Thoracic aorta (tissue), 2 donors: Measurements from ENCODE around the gene MICAL3. TPM values are rescaled to one million over a fixed set of nuclear protein-coding genes. Genes with fewer than 3 reads are reported as not detected.
"Not testable (repeated sequence)": the region's sequence is repeated elsewhere in the genome, so short reads cannot be mapped to it uniquely, and the experiment has no call there.

Source experiments
- ATAC-seq: fragments of 150-250 bp; one replicate; pipeline ENCODE4 v1.8.0; 2017; ENCODE audit warnings: low read depth; ENCODE audit not compliant: insufficient number of reproducible peaks, low FRiP score
- DNase-seq: peaks from one replicate; pipeline ENCODE4 v3.0.0-alpha.2; 2020; ENCODE audit warnings: low spot score
- H3K27ac ChIP-seq, 2 donors: fragments of 200-600 bp; sonication (generic); 1 replicate in 1 of 2; 2 replicates in 1 of 2; pipeline ENCODE4 v1.5.1; 2016; ENCODE audit warnings: mild to moderate bottlenecking in 2 of 2, moderate library complexity in 2 of 2
- H3K27me3 ChIP-seq: fragments of 200-600 bp; sonication (generic); replicated peaks from 2 replicates; pipeline ENCODE4 v1.6.0; 2016; ENCODE audit warnings: mild to moderate bottlenecking; ENCODE audit not compliant: insufficient read depth
- H3K36me3 ChIP-seq: fragments of 200-600 bp; sonication (generic); one replicate; pipeline ENCODE4 v1.5.1; 2016
- H3K4me1 ChIP-seq, 2 donors: fragments of 200-600 bp; sonication (generic); 1 replicate in 1 of 2; 2 replicates in 1 of 2; pipeline versions ENCODE4 v1.5.1 to v1.6.0; 2016; ENCODE audit warnings: low read depth in 2 of 2, mild to moderate bottlenecking in 1 of 2; ENCODE audit not compliant: control insufficient read depth in 1 of 2
- H3K4me3 ChIP-seq: fragments of 200-600 bp; sonication (generic); 2 replicates; pipeline ENCODE4 v1.5.1; 2016; ENCODE audit warnings: mild to moderate bottlenecking
- H3K9me3 ChIP-seq: fragments of 200-600 bp; sonication (generic); 2 replicates; pipeline ENCODE4 v1.5.1; 2016
- CTCF ChIP-seq: fragments of 200-600 bp; sonication (generic); IDR thresholded peaks from one replicate; pipeline ENCODE4 v1.5.1; 2019; ENCODE audit warnings: antibody characterized with exemption
- total RNA-seq, 2 donors: library from RNA; depleted of rRNA; stranded (reverse); fragments of >200 nt; gene quantifications; one replicate each; pipeline versions ENCODE4 v1.1.0 to v1.2.3, GENCODE V29; 2016

MICAL3 gene
- total RNA-seq, 2 donors from 2014 or later: 45.2 to 78.0 TPM

- Histone ChIP-seq H3K9me3 (no peaks in the 10 kb centered on the region), H3K4me3 (no peak overlapping the region), H3K27me3 (no peaks in the 10 kb centered on the region), H3K36me3 (no peaks in the 10 kb centered on the region), H3K27ac (no peak overlapping the region), H3K4me1 (peaks cover 0 to 25% of the 10 kb centered on the region in 2 donors)
- no peak for TF ChIP-seq CTCF
- DNase-seq (no peak), ATAC-seq (no peak)
Observed at GRCh38 chr22:17990147-17990546, 34.2 kb downstream of the MICAL3 start.

GRCh38 chr22:17988800-17989513 lies 35.4 kb downstream of the MICAL3 start:
- Histone ChIP-seq H3K9me3 (no peaks in the 10 kb centered on the region), H3K27me3 (no peaks in the 10 kb centered on the region), H3K4me1 (peaks cover 0 to 19% of the 10 kb centered on the region in 2 donors), H3K4me3 (no peak overlapping the region), H3K36me3 (no peaks in the 10 kb centered on the region), H3K27ac (no peak overlapping the region)
- DNase-seq (no peak), ATAC-seq (no peak)
- no peak for TF ChIP-seq CTCF

- DNase-seq (no peak), ATAC-seq (no peak)
- TF ChIP-seq CTCF: no peak
- Histone ChIP-seq H3K4me3 (no peak overlapping the region), H3K4me1 (peaks cover 0 to 18% of the 10 kb centered on the region in 2 donors), H3K36me3 (no peaks in the 10 kb centered on the region), H3K9me3 (no peaks in the 10 kb centered on the region), H3K27ac (no peak overlapping the region), H3K27me3 (no peaks in the 10 kb centered on the region)
Observed at GRCh38 chr22:17985606-17986005, 38.8 kb downstream of the MICAL3 start.

- not testable (repeated sequence) for H3K27me3 ChIP-seq, H3K27ac ChIP-seq, ATAC-seq, DNase-seq, H3K9me3 ChIP-seq, H3K4me3 ChIP-seq, H3K36me3 ChIP-seq
- H3K4me1 ChIP-seq: peaks cover 0 to 23% of the 10 kb centered on the region in 2 donors
Observed at GRCh38 chr22:17985071-17985470, 39.3 kb downstream of the MICAL3 start.

- H3K27me3 ChIP-seq: no peaks in the 10 kb centered on the region
- no peak for TF ChIP-seq CTCF
- no peak overlapping the region for H3K4me3 ChIP-seq
- no peak for ATAC-seq
- H3K36me3 ChIP-seq: no peaks in the 10 kb centered on the region
- no peaks in the 10 kb centered on the region for H3K9me3 ChIP-seq
- no peak for DNase-seq
- H3K4me1 ChIP-seq: peaks cover 0 to 26% of the 10 kb centered on the region in 2 donors
- H3K27ac ChIP-seq: no peak overlapping the region
Observed at GRCh38 chr22:17984114-17984513, 40.2 kb downstream of the MICAL3 start.
